AG10803 (cell line): ENCODE measurements around the gene PRKN.

Experiments used
- DNase-seq: peaks from one replicate; pipeline ENCODE4 v3.0.0; 2010; ENCODE audit warnings: low read depth
- H3K4me3 ChIP-seq: 2 replicates; pipeline ENCODE4 v1.5.1; 2011; ENCODE audit warnings: mild to moderate bottlenecking, low read length, control low read depth
- TF ChIP-seq, protein P1 (sequence below): conservative IDR thresholded peaks from 2 replicates; pipeline ENCODE4 v1.5.1; 2011; ENCODE audit warnings: mild to moderate bottlenecking, low read length, control low read depth, inconsistent platforms

The PRKN gene

DNA sequence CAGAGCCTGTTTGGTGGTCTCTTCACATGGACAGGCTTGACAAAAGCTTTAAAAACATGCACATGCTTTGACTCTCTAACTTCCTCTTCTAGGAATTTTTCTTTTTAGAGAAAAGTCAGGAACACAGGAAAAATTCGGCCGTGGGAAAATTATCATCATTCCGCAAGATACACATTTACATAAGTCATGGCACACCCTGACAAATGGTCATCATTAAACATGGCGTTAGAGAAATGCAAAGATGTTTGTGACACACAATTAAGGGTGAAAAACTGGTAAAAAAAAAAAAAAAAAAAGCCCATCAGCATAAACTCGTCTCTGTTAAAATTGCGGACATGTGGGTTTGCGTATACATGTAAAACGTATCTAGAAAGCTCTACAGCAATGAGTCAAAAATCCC lies 1319.5 kb downstream of the PRKN start:
- DNase-seq = no peak
- TF ChIP-seq, protein P1, sequence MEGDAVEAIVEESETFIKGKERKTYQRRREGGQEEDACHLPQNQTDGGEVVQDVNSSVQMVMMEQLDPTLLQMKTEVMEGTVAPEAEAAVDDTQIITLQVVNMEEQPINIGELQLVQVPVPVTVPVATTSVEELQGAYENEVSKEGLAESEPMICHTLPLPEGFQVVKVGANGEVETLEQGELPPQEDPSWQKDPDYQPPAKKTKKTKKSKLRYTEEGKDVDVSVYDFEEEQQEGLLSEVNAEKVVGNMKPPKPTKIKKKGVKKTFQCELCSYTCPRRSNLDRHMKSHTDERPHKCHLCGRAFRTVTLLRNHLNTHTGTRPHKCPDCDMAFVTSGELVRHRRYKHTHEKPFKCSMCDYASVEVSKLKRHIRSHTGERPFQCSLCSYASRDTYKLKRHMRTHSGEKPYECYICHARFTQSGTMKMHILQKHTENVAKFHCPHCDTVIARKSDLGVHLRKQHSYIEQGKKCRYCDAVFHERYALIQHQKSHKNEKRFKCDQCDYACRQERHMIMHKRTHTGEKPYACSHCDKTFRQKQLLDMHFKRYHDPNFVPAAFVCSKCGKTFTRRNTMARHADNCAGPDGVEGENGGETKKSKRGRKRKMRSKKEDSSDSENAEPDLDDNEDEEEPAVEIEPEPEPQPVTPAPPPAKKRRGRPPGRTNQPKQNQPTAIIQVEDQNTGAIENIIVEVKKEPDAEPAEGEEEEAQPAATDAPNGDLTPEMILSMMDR = no peak
- H3K4me3 ChIP-seq = no peak overlapping the region

DNA sequence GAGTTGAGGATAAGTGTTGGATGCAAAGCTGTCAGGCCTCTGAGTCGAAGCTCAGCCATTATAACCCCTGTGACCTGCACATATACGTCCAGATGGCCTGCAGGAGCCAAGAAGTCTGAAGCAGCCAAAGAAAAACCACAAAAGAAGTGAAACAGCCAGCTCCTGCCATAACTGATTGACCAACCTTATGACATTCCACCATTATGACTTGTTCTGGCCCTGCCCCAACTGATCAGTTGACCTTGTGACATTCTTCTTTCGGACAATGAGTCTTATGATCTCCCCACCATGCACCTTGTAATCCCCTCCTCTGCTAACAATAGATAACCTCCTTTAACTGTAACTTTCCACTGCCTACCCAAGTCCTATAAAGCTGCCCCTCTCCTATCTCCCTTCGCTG lies 1320.0 kb downstream of the PRKN start:
- no peak overlapping the region for H3K4me3 ChIP-seq
- TF ChIP-seq, protein P1 = no peak
- peak; percentile 87 for DNase-seq

DNA sequence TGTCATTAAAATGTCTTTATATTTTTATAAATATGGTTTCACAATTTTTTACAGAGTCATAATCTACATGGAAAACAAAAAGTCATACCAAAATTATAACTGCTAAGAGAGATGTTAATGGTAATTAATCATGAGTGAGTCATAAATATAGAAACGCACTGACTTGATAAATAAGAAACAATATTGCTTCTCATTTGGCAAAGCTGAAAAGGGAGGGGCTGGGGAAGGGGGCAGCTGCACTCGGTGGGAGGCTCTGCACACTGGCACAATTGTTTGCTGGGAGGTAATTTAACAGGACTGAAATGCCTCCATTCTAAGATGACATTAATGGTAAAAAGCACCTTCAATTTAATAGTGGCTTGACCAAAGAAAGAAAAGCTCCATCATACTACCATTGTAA lies 1320.5 kb downstream of the PRKN start:
- DNase-seq = no peak

DNA sequence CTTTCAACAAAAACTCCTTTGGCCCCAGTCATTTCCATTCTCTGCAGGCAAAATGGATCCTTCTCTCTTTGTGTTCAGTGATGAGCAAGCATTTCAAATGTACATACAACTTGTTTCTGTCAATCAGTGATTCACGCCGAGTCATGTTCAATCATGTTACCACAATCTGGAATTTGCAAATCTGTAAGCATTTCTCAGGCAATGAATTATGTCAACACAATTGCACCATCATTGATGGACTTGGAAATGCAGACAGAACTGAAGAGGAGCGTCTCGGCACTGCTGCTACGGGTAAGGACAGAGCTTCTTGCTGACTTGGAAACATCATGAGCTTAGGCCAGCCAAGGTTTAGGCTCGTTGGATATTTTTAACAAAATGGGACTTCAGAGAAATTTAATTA lies 1320.9 kb downstream of the PRKN start:
- TF ChIP-seq, protein P1 = no peak

More for the DNA sequence above, 1320.5 kb downstream of the PRKN start:
- no peak overlapping the region for H3K4me3 ChIP-seq
- TF ChIP-seq, protein P1 = no peak

DNA sequence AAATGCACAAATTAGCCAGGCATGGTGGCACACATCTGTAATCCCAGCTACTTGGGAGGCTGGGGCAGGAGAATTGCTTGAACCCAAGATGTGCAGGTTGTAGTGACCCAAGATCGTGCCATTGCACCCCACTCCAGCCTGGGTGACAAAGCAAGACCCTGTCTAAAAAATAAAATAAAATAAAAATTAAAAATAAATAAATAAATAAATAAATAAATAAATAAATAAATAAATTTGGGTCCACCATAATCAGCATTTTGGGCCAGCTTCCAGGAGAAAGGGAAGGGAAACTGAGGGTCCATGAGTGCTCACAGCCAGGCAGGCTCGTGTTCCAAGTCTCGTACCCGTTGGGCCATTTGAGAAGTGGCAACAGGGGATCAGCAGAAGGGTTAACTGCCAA lies 1322.1 kb downstream of the PRKN start:
- no peak overlapping the region for H3K4me3 ChIP-seq
- TF ChIP-seq, protein P1 = no peak
- no peak for DNase-seq

More for the DNA sequence above, 1320.9 kb downstream of the PRKN start:
- peak; percentile 92 for DNase-seq
- H3K4me3 ChIP-seq = no peak overlapping the region

DNA sequence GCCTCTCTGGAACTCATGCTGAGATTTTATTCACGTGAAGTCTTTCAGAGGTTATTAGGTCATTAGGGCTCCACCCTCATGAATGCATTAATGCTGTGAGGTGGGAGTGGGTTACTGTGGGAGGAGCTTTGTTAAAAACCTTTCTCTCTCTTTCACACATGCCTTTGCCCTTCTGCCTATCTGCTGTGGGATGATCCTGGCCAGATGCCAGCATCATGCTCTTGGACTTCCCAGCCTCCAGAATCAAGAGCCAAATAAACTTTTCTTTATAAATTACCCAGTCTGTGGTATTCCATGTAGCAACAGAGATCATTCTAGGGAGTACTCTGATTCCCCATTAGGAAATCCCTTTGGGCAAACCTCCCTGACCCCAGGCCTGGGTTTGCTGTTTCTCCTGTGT lies 1323.8 kb downstream of the PRKN start:
- TF ChIP-seq, protein P1 = no peak
- no peak overlapping the region for H3K4me3 ChIP-seq
- no peak for DNase-seq

DNA sequence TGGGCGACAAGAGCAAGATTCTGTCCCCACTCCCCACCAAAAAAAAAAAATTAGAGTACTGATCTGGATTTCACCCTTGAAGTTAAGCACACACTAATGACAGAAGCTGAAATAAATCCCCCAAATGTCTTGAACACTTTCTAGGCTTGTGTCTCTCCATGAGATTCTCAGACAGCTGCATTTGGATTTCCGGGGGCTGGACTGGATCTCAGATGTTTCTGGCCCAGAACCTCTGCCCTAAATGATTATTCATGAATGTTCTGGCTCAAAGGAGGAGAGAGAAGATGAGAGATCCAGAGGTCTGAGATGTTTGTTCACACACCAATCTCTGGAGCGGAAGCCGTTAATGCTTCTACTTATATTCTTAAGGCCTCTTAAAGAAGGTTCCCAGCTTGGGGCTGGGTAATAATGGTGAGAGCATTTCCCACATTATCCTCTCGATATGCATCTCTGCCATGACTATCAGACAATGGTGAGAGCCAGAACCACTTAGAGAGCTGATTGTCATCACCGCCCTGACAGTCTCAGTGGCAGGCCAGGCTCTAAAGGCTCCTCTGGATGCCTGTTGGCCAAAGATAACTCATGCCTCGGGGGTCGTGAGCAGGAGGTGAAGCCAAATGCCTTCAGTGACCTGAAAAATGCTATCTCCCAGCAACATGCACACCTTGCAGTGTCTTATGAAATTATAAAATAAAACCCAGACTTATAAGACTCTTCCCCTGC lies 1325.8 kb downstream of the PRKN start:
- no peak for DNase-seq
- H3K4me3 ChIP-seq = no peak overlapping the region
- TF ChIP-seq, protein P1 = no peak
